ENCODE data around the gene CASP4. TPM values are rescaled to one million over a fixed set of nuclear protein-coding genes. Genes with fewer than 3 reads are reported as not detected.

Gene CASP4
- total RNA-seq, 2 donors from 2014 or later, result 43.9 to 49.8 TPM

- 39% methylated on average over 1 of the region's 1 CpG for WGBS
- no peaks in the 10 kb centered on the region for H3K36me3 ChIP-seq
- H3K9me3 ChIP-seq, result no peaks in the 10 kb centered on the region
- intact Hi-C loops (cut with DNase I), result no loop called here
- H3K4me3 ChIP-seq, result no peak overlapping the region
- H3K27ac ChIP-seq, result peak overlapping the region in 1 of 2 donors; percentile 28
- no peaks in the 10 kb centered on the region for H3K4me1 ChIP-seq (replicated peaks)
- TF ChIP-seq POLR2A (IDR thresholded peaks at IDR 0.05), result no peak
- TF ChIP-seq CTCF (IDR thresholded peaks at IDR 0.05), result no peak
- TF ChIP-seq POLR2AphosphoS5 (IDR thresholded peaks at IDR 0.05), result no peak
- H3K27me3 ChIP-seq (replicated peaks; ENCODE audit: insufficient read depth), result no peaks in the 10 kb centered on the region
- no peak for DNase-seq (ENCODE audit: low spot score)
Measured at GRCh38 chr11:104898685-104899013, 69.7 kb downstream of the CASP4 start.

GRCh38 chr11:104897891-104898684 lies 70.3 kb downstream of the CASP4 start, which contains the start of gene CASP12:
TSS of gene CASP12 (minus strand) at chr11:104898460.
- intact Hi-C loops (cut with DNase I), result no loop called here
- Histone ChIP-seq H3K4me1 (replicated peaks) (no peaks in the 10 kb centered on the region), H3K27ac (peak within 1 kb of the TSS; percentile 28 to 42), H3K36me3 (no peaks in the 10 kb centered on the region), H3K4me3 (no peak within 1 kb of the TSS), H3K27me3 (replicated peaks; ENCODE audit: insufficient read depth) (no peaks in the 10 kb centered on the region), H3K9me3 (no peaks in the 10 kb centered on the region)
- WGBS, result 55% methylated on average over 9 of the region's 9 CpGs
- DNase-seq (ENCODE audit: low spot score), result no peak
- TF ChIP-seq CTCF (IDR thresholded peaks at IDR 0.05) (no peak), POLR2AphosphoS5 (IDR thresholded peaks at IDR 0.05) (peak; percentile 5)

- Histone ChIP-seq H3K27ac (no peak overlapping the region), H3K4me1 (replicated peaks) (no peaks in the 10 kb centered on the region), H3K27me3 (replicated peaks; ENCODE audit: insufficient read depth) (no peaks in the 10 kb centered on the region), H3K9me3 (no peaks in the 10 kb centered on the region), H3K36me3 (no peaks in the 10 kb centered on the region), H3K4me3 (no peak overlapping the region)
- no peak for DNase-seq (ENCODE audit: low spot score)
- TF ChIP-seq CTCF (IDR thresholded peaks at IDR 0.05), result no peak
- TF ChIP-seq POLR2A (IDR thresholded peaks at IDR 0.05), result no peak
- TF ChIP-seq POLR2AphosphoS5 (IDR thresholded peaks at IDR 0.05), result no peak
- intact Hi-C loops (cut with DNase I), result no loop called here
- 22% methylated on average over 2 of the region's 2 CpGs for WGBS
Measured at GRCh38 chr11:104895634-104896033, 72.7 kb downstream of the CASP4 start.

GRCh38 chr11:104893876-104894275 lies 74.5 kb downstream of the CASP4 start:
- WGBS, result 100% methylated on average over 1 of the region's 1 CpG
- H3K4me1 ChIP-seq (replicated peaks), result no peaks in the 10 kb centered on the region

More at GRCh38 chr11:104893876-104894275, 74.5 kb downstream of the CASP4 start:
- no peak overlapping the region for H3K27ac ChIP-seq
- TF ChIP-seq POLR2A (IDR thresholded peaks at IDR 0.05), result no peak
- TF ChIP-seq POLR2AphosphoS5 (IDR thresholded peaks at IDR 0.05), result no peak
- TF ChIP-seq CTCF (IDR thresholded peaks at IDR 0.05), result no peak
- H3K9me3 ChIP-seq, result no peaks in the 10 kb centered on the region
- no peaks in the 10 kb centered on the region for H3K27me3 ChIP-seq (replicated peaks; ENCODE audit: insufficient read depth)
- intact Hi-C loops (cut with DNase I), result no loop called here
- DNase-seq (ENCODE audit: low spot score), result no peak
- H3K4me3 ChIP-seq, result no peak overlapping the region
- no peaks in the 10 kb centered on the region for H3K36me3 ChIP-seq

Other genes with a start within 250 kb of the CASP4 start
- gene CASP12, start 70.1 kb downstream of the CASP4 start, total RNA-seq, result under 1 TPM; 0.85 to 0.96 TPM
- not detected for gene CASP5, start 54.6 kb upstream of the CASP4 start, total RNA-seq
- gene CASP1, start 66.6 kb upstream of the CASP4 start, total RNA-seq, result 10 to 100 TPM in 1 of 2 donors, 1 to 10 TPM in 1; 3.5 to 20.1 TPM
- gene CARD16, start 76.8 kb upstream of the CASP4 start, total RNA-seq, result 1 to 10 TPM; 6.7 to 7.9 TPM
- gene CARD18, start 171.2 kb upstream of the CASP4 start, total RNA-seq, result not detected